ENCODE results near the gene MAGEC2. TPM values are rescaled to one million over a fixed set of nuclear protein-coding genes. Genes with fewer than 3 reads are reported as not detected.

Gene MAGEC2
- total RNA-seq, 1 donor from 2014 or later = not detected

- Mint-ChIP-seq H3K27me3 (no peaks in the 10 kb centered on the region), H3K4me3 (no peak overlapping the region), H3K4me1 (no peaks in the 10 kb centered on the region), H3K36me3 (ENCODE audit: low read depth) (no peaks in the 10 kb centered on the region), H3K9me3 (no peaks in the 10 kb centered on the region), H3K27ac (no peak overlapping the region)
- DNase-seq (no peak), ATAC-seq (ENCODE audit: low read depth) (no peak)
- POLR2A ChIA-PET = no interaction called here
- TF ChIP-seq, protein P1, sequence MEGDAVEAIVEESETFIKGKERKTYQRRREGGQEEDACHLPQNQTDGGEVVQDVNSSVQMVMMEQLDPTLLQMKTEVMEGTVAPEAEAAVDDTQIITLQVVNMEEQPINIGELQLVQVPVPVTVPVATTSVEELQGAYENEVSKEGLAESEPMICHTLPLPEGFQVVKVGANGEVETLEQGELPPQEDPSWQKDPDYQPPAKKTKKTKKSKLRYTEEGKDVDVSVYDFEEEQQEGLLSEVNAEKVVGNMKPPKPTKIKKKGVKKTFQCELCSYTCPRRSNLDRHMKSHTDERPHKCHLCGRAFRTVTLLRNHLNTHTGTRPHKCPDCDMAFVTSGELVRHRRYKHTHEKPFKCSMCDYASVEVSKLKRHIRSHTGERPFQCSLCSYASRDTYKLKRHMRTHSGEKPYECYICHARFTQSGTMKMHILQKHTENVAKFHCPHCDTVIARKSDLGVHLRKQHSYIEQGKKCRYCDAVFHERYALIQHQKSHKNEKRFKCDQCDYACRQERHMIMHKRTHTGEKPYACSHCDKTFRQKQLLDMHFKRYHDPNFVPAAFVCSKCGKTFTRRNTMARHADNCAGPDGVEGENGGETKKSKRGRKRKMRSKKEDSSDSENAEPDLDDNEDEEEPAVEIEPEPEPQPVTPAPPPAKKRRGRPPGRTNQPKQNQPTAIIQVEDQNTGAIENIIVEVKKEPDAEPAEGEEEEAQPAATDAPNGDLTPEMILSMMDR (IDR thresholded peaks at IDR 0.05) = no peak
- intact Hi-C loops (cut with micrococcal nuclease) = no loop called here
- CTCF ChIA-PET = no interaction called here
Measured at GRCh38 chrX:142244568-142244967, 39.5 kb upstream of the MAGEC2 start.

GRCh38 chrX:142238536-142238935 is 33.4 kb upstream of the MAGEC2 start:
- Mint-ChIP-seq H3K27me3 (no peaks in the 10 kb centered on the region), H3K27ac (no peak overlapping the region), H3K4me3 (no peak overlapping the region), H3K36me3 (ENCODE audit: low read depth) (no peaks in the 10 kb centered on the region), H3K9me3 (no peaks in the 10 kb centered on the region), H3K4me1 (no peaks in the 10 kb centered on the region)
- ChIA-PET CTCF (no interaction called here), POLR2A (no interaction called here)
- ATAC-seq (ENCODE audit: low read depth) = no peak
- intact Hi-C loops (cut with micrococcal nuclease) = no loop called here
- no peak for DNase-seq
- TF ChIP-seq, protein P1 (IDR thresholded peaks at IDR 0.05) = no peak

DNA sequence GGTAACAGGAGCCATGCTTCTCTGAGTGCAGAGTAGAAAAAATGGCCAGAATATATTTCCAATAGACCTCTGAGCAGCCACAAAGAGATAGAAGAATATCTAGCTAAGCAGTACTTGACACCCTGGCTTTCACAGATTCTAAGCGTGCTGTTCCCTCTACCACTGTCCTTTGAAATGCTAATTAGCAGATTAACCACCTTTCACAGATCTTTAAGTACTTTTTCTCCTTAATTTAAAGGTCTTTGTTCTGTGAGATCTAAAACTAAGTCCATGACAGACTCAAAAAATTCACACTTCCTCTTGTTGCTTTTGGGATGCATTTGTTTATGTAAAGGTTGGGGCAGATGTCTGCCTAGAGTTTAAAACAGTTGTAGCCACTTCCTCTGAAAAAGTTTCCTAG is 28.3 kb upstream of the MAGEC2 start:
- TF ChIP-seq, protein P1 (IDR thresholded peaks at IDR 0.05) = no peak
- ATAC-seq (ENCODE audit: low read depth) (no peak), DNase-seq (no peak)
- ChIA-PET POLR2A (no interaction called here), CTCF (no interaction called here)
- H3K27me3 Mint-ChIP-seq = no peaks in the 10 kb centered on the region
- no peaks in the 10 kb centered on the region for H3K9me3 Mint-ChIP-seq
- intact Hi-C loops (cut with micrococcal nuclease) = no loop called here
- no peak overlapping the region for H3K27ac Mint-ChIP-seq
- H3K4me3 Mint-ChIP-seq = no peak overlapping the region
- H3K4me1 Mint-ChIP-seq = no peaks in the 10 kb centered on the region
- no peaks in the 10 kb centered on the region for H3K36me3 Mint-ChIP-seq (ENCODE audit: low read depth)

DNA sequence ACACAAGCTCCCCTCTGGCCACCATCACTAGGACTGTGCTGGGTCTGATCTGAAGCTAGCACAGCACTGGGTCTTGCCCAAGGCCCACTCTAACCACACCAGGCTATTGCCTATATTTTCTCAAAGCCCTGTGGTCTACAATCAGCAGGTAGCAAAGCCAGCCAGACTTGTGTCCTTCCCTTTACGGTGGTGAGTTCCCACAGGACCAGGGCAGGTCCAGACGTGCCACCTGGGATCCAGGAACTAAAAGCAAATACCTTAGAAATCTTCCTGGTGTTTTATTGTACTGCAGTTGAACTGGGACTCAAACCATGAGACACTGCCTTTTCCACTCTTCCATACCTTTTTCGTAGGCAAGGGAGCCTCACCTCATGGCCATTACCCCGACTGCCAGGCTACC is 9.0 kb upstream of the MAGEC2 start:
- CTCF ChIA-PET = no interaction called here
- Mint-ChIP-seq H3K36me3 (ENCODE audit: low read depth) (no peaks in the 10 kb centered on the region), H3K4me1 (no peaks in the 10 kb centered on the region), H3K27ac (no peak overlapping the region), H3K27me3 (no peaks in the 10 kb centered on the region), H3K9me3 (peaks cover 2% of the 10 kb centered on the region), H3K4me3 (no peak overlapping the region)
- TF ChIP-seq, protein P1 (IDR thresholded peaks at IDR 0.05) = no peak
- POLR2A ChIA-PET = no interaction called here
- ATAC-seq (ENCODE audit: low read depth) = no peak
- intact Hi-C loops (cut with micrococcal nuclease) = no loop called here
- DNase-seq = no peak

- H3K27me3 Mint-ChIP-seq = no peaks in the 10 kb centered on the region
- ChIA-PET POLR2A (no interaction called here), CTCF (no interaction called here)
- peaks cover 4% of the 10 kb centered on the region for H3K9me3 Mint-ChIP-seq
- H3K27ac Mint-ChIP-seq = no peak overlapping the region
- H3K4me1 Mint-ChIP-seq = no peaks in the 10 kb centered on the region
- ATAC-seq (ENCODE audit: low read depth) = no peak
- TF ChIP-seq, protein P1 (IDR thresholded peaks at IDR 0.05) = no peak
- no peak for DNase-seq
- no peaks in the 10 kb centered on the region for H3K36me3 Mint-ChIP-seq (ENCODE audit: low read depth)
- H3K4me3 Mint-ChIP-seq = no peak overlapping the region
- intact Hi-C loops (cut with micrococcal nuclease) = no loop called here
Measured at GRCh38 chrX:142201113-142201512, 4.0 kb downstream of the MAGEC2 start.
